Measurements from ENCODE around the gene ELMO1. TPM values are rescaled to one million over a fixed set of nuclear protein-coding genes. Genes with fewer than 3 reads are reported as not detected.

ELMO1 gene
- total and polyA plus RNA-seq, 4 donors: 6.7 to 51.5 (median 14.8) TPM

DNA sequence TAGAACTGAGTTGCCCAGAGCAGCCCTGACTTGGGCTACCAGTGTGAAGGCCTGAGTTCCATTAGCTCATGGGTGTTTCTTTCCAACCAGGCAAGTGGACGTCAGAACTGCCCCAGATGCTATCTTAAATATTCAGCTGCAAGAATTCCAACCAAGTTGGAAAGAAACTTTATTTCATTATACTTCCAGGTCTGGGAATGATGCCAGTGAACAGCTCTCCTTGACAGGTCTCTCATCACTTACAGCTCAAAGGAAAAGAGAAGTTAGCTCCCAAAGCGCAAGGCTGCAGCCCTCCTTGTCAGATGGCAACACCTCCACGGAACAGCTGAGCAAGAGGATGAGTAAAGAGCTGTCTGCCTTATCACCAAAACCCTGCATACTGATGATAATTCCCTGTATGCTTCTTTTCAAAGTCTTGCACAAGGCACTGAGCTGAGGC, 468.8 kb downstream of the ELMO1 start (continued):
- TF ChIP-seq, protein P1, sequence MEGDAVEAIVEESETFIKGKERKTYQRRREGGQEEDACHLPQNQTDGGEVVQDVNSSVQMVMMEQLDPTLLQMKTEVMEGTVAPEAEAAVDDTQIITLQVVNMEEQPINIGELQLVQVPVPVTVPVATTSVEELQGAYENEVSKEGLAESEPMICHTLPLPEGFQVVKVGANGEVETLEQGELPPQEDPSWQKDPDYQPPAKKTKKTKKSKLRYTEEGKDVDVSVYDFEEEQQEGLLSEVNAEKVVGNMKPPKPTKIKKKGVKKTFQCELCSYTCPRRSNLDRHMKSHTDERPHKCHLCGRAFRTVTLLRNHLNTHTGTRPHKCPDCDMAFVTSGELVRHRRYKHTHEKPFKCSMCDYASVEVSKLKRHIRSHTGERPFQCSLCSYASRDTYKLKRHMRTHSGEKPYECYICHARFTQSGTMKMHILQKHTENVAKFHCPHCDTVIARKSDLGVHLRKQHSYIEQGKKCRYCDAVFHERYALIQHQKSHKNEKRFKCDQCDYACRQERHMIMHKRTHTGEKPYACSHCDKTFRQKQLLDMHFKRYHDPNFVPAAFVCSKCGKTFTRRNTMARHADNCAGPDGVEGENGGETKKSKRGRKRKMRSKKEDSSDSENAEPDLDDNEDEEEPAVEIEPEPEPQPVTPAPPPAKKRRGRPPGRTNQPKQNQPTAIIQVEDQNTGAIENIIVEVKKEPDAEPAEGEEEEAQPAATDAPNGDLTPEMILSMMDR (IDR thresholded peaks at IDR 0.05; ENCODE audit: low read depth, low read length, missing input control): no peak
- TF ChIP-seq HNF4A (conservative IDR thresholded peaks at IDR 0.05) (no peak), RXRA (IDR thresholded peaks at IDR 0.05) (no peak), FOXA2 (IDR thresholded peaks at IDR 0.05) (no peak), FOXA1 (IDR thresholded peaks at IDR 0.05) (no peak), RAD21 (IDR thresholded peaks at IDR 0.05) (no peak), GABPA (IDR thresholded peaks at IDR 0.05 in 1 of 2, conservative IDR thresholded peaks at IDR 0.05 in 1 of 2) (no peak), HNF4G (IDR thresholded peaks at IDR 0.05) (no peak)
- TF ChIP-seq, protein P2, sequence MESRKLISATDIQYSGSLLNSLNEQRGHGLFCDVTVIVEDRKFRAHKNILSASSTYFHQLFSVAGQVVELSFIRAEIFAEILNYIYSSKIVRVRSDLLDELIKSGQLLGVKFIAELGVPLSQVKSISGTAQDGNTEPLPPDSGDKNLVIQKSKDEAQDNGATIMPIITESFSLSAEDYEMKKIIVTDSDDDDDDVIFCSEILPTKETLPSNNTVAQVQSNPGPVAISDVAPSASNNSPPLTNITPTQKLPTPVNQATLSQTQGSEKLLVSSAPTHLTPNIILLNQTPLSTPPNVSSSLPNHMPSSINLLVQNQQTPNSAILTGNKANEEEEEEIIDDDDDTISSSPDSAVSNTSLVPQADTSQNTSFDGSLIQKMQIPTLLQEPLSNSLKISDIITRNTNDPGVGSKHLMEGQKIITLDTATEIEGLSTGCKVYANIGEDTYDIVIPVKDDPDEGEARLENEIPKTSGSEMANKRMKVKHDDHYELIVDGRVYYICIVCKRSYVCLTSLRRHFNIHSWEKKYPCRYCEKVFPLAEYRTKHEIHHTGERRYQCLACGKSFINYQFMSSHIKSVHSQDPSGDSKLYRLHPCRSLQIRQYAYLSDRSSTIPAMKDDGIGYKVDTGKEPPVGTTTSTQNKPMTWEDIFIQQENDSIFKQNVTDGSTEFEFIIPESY (IDR thresholded peaks at IDR 0.05): no peak
- TF ChIP-seq, protein P3, sequence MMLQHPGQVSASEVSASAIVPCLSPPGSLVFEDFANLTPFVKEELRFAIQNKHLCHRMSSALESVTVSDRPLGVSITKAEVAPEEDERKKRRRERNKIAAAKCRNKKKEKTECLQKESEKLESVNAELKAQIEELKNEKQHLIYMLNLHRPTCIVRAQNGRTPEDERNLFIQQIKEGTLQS (IDR thresholded peaks at IDR 0.05): no peak

DNA sequence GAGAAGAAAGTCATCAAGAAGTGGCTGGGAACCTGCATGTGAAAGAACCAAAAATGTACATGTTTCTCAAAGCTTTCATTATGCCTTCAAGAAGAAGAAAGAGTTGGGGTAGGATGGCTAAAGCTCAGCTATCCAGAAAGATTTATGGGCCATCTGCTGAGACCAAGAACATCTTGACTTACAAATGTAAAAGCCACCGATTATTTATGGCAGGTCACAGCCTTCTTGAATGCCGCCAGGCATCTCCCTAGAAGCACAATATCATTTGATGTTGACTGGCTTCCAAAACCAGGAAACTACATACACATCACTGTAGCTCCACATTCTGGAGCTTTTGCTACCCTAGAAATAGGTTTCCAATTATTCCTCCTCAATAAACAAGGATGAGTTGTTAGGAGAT, 470.2 kb downstream of the ELMO1 start:
- Histone ChIP-seq H3K36me3 (ENCODE audit: control insufficient read depth in 4 of 4, insufficient read depth in 3 of 4, low read depth in 1 of 4, low read length in 3 of 4) (no peaks in the 10 kb centered on the region), H3K27ac (ENCODE audit: low read depth in 1 of 2, low read length in 2 of 2) (no peak overlapping the region), H3K4me3 (ENCODE audit: low read depth in 1 of 3, low read length in 3 of 3) (no peak overlapping the region), H3K27me3 (ENCODE audit: control insufficient read depth in 4 of 4, insufficient read depth in 4 of 4, low read length in 3 of 4) (no peaks in the 10 kb centered on the region), H3K9me3 (ENCODE audit: control insufficient read depth in 4 of 4, low read length in 3 of 4) (no peaks in the 10 kb centered on the region), H3K4me1 (ENCODE audit: control insufficient read depth in 4 of 4, insufficient read depth in 4 of 4, low read length in 3 of 4) (peaks cover 2 to 20% (median 11%) of the 10 kb centered on the region in 4 donors), H3K9ac (ENCODE audit: low read depth in 1 of 2, low read length in 2 of 2) (no peak overlapping the region)
- no peak for DNase-seq (ENCODE audit: low spot score)
- TF ChIP-seq HNF4A (conservative IDR thresholded peaks at IDR 0.05): no peak
- no peak for TF ChIP-seq RXRA (IDR thresholded peaks at IDR 0.05)
- TF ChIP-seq YY1 (IDR thresholded peaks at IDR 0.05): no peak
- TF ChIP-seq, protein P1 (IDR thresholded peaks at IDR 0.05; ENCODE audit: low read depth, low read length, missing input control): no peak
- TF ChIP-seq SP1 (IDR thresholded peaks at IDR 0.05): no peak
- TF ChIP-seq FOXA2 (IDR thresholded peaks at IDR 0.05): no peak
- TF ChIP-seq, protein P4, sequence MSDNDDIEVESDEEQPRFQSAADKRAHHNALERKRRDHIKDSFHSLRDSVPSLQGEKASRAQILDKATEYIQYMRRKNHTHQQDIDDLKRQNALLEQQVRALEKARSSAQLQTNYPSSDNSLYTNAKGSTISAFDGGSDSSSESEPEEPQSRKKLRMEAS (IDR thresholded peaks at IDR 0.05): no peak
- TF ChIP-seq, protein P3 (IDR thresholded peaks at IDR 0.05): no peak
- TF ChIP-seq, protein P2 (IDR thresholded peaks at IDR 0.05): no peak
- TF ChIP-seq TAF1 (conservative IDR thresholded peaks at IDR 0.05): no peak
- no peak for TF ChIP-seq GABPA (IDR thresholded peaks at IDR 0.05 in 1 of 2, conservative IDR thresholded peaks at IDR 0.05 in 1 of 2)
- TF ChIP-seq, protein P5, sequence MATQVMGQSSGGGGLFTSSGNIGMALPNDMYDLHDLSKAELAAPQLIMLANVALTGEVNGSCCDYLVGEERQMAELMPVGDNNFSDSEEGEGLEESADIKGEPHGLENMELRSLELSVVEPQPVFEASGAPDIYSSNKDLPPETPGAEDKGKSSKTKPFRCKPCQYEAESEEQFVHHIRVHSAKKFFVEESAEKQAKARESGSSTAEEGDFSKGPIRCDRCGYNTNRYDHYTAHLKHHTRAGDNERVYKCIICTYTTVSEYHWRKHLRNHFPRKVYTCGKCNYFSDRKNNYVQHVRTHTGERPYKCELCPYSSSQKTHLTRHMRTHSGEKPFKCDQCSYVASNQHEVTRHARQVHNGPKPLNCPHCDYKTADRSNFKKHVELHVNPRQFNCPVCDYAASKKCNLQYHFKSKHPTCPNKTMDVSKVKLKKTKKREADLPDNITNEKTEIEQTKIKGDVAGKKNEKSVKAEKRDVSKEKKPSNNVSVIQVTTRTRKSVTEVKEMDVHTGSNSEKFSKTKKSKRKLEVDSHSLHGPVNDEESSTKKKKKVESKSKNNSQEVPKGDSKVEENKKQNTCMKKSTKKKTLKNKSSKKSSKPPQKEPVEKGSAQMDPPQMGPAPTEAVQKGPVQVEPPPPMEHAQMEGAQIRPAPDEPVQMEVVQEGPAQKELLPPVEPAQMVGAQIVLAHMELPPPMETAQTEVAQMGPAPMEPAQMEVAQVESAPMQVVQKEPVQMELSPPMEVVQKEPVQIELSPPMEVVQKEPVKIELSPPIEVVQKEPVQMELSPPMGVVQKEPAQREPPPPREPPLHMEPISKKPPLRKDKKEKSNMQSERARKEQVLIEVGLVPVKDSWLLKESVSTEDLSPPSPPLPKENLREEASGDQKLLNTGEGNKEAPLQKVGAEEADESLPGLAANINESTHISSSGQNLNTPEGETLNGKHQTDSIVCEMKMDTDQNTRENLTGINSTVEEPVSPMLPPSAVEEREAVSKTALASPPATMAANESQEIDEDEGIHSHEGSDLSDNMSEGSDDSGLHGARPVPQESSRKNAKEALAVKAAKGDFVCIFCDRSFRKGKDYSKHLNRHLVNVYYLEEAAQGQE (IDR thresholded peaks at IDR 0.05): no peak
- no peak for TF ChIP-seq HNF4G (IDR thresholded peaks at IDR 0.05)
- no peak for TF ChIP-seq FOXA1 (IDR thresholded peaks at IDR 0.05)
- 96% methylated on average over 2 of the region's 2 CpGs for WGBS

Measured in liver (tissue), 9 donors.